Stimulated activated naive CD4-positive, alpha-beta T cell treated with Interleukin-2 at 50 U/mL for 16 hours (primary cell): ENCODE results near the gene LYRM7.

ENCODE experiments used
- DNase-seq: peaks from one replicate; lab custom pipeline; 2025; lab: John Stamatoyannopoulos, UW

LYRM7 gene

DNA sequence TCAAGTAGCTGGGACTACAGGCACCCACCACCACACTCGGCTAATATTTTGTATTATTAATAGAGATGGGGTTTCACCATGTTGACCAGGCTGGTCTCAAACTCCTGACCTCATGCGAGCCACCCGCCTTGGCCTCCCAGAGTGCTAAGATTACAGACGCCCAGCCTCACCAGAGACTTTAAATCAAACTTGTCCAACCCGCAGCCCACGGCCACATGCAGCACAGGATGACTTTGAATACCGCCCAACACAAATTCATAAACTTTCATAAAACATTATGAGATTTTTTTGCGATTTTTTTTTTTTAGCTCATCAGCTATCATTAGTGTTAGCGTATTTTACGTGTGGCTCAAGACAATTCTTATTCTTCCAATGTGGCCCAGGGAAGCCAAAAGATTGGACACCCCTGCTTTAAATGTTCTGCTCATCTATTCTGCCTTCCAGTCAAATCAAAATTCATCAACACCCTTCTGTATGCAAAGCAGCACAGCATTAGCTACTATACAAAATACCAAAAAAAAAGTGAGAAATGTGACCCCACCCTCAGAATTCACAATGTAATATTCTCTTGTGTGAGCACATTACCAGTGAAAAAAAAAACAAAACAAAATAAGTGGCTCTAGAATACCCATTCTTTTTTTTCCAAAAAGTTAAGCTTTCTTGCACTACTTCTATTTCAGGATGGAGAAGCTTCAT lies 50.4 kb downstream of the LYRM7 start:
- DNase-seq = no peak

DNA sequence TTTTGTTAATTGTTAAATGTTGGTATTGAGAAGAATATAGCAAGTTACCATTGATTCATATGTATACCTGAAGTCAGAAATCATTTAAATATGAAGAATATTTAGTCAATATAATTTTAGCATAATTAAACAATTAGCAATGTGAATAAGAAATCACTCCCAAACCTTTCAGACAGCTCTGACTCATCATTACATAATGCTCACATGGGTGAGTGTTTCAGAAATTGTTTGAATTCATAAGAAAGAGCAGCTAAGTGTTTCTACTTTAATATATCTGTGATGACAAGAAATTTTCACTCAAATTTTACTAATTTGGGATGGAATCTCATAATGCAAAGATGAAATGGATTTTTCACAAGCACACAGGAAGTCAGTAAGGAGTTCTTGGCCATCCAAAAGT lies 51.1 kb downstream of the LYRM7 start:
- no peak for DNase-seq

DNA sequence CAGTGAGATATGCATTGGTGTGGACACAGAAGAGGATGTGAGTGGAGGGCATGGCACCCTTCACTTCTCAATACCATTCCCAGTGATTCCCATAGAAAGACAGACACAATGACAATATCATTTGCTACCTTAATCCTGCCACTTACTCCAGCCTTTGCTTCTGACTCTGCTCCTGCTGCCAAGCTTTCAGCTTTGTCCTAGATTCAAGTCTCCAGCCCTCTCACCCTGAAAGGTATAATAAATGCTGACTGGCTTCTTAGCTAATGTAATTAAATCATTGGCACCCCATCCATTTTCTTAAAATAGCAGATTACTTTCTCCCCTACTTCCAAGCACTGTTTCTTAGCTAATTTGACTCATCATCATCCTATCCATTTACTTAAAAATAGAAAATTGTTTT lies 52.0 kb downstream of the LYRM7 start:
- DNase-seq = no peak

DNA sequence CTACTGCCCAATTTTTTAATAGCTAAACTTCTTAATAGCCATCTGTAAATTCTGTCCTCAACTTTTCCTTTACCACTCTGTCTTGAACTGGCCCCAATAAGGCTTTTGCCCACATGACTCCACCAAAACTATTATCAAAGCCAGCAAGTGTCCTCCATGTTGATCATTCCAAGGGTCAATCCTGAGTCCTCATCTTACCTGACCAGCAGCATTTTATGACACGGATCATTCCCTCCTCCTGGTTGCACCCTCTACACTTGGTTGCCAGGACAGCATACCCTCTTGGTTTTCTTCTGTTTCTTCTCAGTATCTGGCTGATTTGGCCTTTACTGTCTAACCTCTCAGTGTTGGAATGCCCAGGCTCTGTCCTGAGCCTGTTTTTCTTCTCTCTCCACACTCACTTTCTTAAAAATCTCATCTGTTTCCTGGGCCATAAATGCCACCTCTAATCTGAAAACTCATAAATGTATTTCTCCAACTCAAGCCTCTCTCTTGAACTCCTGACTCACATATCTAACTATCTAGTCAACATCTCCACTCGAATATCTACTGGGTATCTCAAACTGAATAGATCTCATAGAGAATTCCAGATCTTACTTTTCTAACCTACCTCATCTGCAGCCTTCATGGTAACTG lies 53.1 kb downstream of the LYRM7 start:
- no peak for DNase-seq

DNA sequence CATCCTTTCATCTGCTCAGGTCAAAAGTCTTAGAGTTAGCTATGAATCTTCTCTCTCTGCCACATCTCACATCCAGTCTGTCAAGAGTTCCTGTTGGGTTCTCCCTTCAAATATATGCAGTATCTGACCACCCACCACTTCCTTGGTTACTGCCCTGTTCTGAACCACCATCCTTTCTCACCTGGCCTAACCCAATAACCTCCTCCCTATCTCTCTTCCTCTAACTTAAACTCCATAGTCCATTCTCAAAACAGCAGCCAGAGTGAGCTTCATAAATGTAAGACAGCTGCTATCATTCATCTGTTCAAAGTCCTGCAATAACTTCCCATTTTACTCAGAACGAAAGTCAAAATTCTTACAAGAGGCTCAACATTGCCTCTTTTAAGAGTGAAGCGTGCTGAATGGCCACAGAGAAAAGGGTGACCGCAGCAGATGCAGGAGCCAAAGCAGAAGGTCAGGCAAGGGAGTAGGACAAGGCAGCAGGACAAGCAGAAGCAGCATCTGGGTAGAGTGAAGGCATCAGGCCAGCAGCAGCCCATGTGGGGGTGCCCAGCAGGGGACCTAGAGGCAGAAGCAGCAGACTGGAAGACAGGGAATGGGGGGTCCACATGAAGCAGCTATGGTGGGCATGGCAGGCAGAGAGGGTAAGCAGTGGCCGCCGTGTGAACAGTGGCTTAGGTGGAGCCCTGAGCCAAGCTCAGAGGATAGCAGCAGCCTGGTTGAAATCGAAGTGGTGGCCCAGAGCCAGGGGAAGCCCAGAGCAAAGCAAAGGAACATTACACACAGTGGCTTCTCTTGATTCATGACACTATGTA lies 53.9 kb downstream of the LYRM7 start:
- DNase-seq = no peak

DNA sequence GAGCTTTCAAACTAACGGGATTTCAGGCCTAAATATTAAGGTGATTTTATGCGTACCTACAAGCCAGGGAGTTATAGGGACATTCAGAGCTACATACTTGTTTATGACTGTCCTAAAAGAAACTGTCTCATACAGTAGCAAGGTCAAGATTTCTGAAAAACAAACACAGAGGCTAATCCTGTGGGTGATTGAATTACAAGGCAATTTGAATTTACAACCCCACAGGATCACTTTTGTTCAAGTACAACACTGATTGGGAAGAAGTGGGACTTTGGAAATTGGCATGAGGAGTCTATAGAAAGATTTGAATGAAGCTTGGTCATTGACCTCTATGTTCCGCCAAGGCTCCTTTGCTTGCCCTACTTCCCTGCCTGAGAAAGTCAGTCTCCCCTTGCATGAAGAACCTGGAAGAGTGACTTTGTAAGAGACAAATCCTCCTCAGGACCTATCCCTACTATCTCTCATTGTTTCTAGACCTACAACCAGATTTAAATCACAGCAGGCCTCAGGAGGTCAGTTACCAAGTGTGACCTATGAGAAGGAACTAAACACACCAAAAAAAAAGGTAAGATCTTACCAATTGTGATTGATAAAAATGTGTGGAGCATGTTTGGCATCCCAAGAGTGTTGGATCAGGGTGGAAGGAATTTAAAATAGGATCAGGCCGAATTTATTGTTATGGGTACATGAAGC lies 54.7 kb downstream of the LYRM7 start:
- DNase-seq = no peak

DNA sequence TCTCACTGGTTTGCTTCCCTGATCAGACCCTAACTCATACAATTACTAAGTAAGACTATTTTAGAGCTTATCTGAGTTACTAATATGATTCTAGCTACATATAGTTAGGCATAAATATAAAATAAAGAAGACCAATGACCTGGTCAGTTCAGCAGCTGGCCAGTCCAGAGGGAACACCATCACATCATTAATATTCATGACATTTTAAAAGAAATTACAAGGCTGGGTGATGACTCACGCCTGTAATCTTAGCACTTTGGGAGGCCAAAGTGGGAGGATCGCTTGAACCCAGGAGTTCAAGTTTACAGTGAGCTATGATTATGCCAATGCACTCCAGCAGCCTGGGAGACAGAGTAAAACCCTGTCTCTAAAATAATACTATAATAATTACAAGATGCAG lies 56.2 kb downstream of the LYRM7 start:
- DNase-seq = no peak

DNA sequence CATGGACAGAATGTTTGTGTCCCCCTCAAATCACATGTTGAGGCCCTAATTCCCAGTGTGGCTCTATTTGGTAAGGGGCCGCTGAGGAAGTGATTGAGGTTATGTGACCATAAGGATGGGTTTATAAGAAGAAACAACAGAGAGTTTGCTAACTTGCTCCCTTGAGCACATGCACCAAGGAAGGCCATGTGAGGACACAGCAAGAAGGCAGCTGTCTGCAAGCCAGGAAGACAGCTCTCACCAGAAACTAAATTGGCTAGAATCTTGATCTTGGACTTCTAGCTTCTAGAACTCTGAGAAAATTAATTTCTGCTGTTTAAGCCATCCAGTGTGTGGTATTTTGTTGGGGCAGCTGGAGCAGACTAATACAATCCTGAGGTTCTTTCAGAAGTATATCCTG lies 57.9 kb downstream of the LYRM7 start:
- no peak for DNase-seq

DNA sequence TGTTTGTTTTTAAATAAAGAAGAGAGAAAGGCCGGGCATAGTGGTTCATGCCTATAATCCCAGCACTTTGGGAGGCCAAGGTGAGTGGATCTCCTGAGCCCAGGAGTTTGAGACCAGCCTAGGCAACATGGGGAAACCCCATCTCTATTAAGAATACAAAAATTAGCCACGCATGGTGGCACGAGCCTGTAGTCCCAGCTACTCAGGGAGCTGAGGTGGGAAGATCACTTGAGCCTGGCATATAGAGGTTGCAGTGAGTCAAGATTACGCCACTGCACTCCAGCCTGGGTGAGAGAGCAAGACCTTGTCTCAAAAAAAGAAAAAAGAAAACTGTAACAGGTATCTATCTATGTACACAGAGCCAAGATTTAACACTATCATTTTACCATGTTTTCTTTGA lies 58.9 kb downstream of the LYRM7 start:
- DNase-seq = no peak

DNA sequence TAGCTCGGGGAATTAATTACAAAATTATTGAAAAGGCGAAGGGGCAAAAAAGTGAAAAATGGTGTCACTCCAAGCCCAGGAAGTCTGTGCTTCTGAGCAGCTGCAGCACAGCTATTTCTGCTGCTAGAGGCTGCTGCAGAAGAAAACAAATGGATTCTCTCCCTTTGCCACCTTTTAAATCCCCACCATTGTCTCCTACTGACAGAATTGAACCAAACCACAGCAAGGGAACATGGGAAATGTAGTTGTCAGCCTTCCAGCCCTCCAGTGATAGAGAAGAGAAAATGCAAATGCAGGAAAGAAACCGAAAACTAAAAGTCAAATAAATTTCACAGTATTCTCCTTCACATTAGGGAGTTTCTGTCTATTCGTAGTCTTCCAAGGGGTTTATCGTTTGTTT lies 59.7 kb downstream of the LYRM7 start:
- DNase-seq = no peak

DNA sequence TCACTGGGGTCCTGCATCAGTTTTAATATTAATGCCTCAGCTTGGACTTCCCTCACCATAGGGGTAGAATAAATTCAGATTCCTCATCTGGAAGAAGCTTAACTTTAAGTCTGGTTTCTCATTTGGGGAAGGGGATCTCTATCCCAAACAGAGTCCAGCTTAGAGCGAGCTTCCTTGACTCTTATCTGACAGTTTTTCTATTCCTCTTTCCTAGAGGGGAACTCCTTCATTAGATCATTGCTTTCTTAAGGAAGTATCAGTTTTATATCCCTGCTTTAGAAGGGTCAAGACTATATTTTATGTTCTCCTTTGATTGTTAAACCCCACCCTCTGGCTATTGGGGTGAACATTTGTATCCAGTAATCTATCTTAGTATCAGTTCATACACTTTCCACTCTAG lies 68.9 kb downstream of the LYRM7 start:
- no peak for DNase-seq

DNA sequence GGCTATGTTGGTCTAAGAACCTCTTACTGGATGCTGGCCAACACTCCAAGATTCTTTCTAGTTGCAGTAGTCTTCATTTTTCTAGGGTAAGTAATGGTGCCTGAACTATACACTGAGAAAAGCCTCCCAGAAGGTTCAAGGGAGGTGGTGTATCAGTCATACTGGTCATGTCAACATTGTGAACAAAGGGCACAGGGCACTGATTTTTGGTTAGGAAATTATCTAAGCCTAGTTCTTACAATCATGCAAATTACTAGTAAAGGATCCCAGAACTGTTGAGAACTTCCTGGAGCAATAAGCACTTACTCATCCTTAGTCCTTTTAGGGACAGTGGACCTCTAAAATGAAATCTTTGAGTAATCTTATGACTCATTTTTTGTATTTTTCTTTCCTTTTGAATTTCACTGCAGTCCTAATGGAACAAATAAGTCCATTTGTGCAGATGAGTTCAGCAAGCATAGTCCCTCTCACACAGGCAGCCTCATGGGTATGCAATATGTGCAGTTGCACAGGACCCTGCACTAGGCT lies 72.0 kb downstream of the LYRM7 start:
- no peak for DNase-seq

DNA sequence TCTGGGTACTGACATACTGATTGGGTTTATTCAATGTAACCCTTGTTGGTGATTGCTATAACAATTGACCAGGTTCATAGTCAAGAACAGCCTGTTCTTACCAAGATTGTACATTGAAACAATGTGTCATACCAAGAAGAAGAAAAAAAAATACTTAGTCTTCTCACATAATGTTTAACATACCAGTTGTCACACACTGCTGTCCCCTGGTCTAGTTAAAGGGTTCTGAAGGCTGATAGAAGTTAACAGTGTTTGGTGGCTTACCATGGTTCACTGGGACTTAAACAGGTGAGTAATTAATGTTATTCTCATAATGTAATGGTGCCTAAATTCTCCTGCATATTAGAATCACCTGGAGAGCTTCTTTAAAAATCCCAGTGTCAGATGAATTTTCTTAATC lies 74.6 kb downstream of the LYRM7 start:
- no peak for DNase-seq

DNA sequence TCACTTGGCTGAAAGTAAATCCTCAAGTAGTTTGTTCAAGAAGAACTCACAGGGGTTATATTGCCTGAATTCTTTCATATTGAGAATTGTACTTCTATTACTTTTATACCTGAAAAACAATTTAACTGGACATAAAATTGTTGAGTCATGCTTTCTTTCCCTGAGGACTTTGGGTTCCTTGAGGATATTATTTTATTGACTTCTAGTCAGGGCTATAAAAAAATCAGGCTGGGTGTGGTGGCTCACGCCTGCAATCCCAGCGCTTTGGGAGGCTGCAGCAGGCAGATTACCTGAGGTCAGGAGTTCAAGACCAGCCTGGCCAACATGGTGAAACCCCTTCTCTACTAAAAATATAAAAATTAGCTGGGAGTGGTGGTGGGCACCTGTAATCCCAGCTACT lies 75.2 kb downstream of the LYRM7 start:
- DNase-seq = no peak

DNA sequence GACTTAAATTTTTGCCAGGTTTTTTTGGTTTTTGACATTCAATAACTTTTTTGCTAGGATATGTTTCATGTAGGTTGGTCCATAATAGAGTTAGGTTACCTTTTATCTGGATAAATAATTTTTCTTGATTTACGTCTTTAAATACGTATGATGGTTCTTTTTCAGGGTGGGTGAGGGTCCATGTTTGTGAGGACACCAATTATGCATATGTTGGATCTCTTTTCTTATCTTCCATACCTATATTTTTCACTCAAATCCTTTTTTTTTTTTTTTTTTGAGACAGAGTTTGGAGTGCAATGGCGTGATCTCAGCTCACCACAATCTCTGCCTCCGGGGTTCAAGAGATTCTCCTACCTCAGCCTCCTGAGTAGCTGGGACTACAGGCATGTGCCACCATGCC lies 75.8 kb downstream of the LYRM7 start:
- no peak for DNase-seq

DNA sequence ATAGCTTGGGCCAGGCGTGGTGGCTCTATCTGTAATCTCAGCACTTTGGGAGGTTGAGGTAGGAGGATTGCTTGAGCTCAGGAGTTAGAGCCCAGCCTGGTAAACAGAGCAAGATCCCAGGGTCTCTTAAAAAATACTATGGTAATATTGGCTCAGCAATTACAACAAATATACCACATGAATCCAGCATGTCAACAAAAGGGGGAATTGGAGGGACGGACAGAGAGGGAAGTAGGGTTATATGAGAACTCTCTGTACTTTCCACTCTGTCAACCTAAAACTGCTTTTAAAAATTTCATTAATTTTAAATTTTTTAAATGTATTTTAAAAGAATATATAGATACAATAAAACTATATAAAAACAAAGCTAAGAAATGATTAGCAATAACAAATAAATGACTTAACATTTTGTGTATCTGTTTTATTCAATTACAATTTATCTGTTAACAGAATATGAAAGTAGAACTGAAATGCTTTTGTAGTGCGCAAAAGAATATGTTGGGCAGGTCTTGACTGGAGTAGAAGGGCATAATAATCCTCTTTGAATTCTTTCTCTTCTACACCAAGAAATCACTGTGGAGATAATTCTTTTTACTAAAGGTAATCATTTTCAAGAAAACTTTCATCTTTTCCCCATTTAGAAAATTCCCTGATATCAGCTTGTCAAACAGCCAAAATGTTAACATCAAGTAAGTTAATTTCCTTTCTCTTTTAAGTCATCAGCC lies 80.2 kb downstream of the LYRM7 start:
- no peak for DNase-seq

DNA sequence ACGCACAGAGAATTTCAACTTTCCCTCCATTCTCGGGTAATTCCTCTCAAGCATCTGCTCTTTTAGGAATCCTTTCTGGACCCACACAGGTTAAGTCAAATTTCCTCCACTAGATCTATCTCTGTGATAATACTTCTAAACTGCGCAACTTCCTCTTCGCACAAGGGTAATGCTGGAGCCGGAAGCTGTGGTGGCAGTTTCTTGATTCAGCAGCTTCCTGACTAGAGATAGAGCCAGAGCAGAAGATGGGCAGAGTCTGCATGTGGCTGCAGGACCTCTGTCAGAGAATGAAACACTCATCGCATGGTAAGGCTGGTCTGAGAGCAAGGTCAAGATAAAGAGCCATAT lies 82.1 kb downstream of the LYRM7 start:
- DNase-seq = peak; percentile 74

DNA sequence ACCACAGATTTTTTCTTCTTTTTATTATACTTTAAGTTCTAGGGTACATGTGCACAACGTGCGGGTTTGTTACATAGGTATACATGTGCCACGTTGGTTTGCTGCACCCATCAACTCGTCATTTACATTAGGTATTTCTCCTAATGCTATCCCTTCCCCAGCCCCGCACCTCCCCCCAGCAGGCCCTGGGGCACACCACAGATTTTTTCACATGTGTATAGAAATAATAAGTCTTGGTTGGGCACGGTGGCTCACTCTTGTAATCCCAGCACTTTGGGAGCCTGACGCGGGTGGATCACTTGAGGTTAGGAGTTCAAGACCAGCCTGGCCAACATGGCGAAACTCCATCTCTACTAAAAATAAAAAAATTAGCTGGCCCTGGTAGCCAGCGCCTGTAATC lies 83.3 kb downstream of the LYRM7 start:
- peak; percentile 25 for DNase-seq

DNA sequence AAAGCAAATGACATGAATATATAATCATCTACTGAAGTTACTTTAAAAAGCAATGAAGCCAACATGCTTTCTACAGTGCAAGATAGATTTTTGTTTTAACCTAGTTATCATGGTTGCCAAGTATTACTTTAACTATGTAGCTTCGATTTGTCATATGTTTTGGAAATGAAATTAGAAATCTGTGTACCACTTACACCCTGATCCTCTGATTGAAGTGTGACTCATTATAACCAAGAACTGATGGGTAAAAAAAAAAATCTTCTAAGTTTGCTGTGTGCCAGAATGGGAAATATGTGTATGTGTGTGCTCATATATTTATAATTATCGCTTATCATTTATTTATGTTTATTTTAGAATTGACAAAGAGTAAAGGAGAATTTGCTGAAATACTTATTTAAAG lies 84.0 kb downstream of the LYRM7 start:
- DNase-seq = no peak
